Measurements from ENCODE around the gene ATP6V1D.
"Not testable (repeated sequence)": the region's sequence is repeated elsewhere in the genome, so short reads cannot be mapped to it uniquely, and the experiment has no call there.

The ATP6V1D gene

GRCh38 chr14:67365476-67365875 is 5.9 kb upstream of the ATP6V1D start:
- Histone ChIP-seq H3K36me3 (ENCODE audit: control insufficient read depth, low read depth, low read length) (peaks cover 63% of the 10 kb centered on the region), H3K9me3 (ENCODE audit: control insufficient read depth, low read depth, low read length) (no peaks in the 10 kb centered on the region), H3K27me3 (ENCODE audit: control insufficient read depth, insufficient read depth, low read length) (no peaks in the 10 kb centered on the region), H3K4me1 (ENCODE audit: control insufficient read depth, low read depth, low read length) (peaks cover 6% of the 10 kb centered on the region), H3K9ac (ENCODE audit: low read length) (no peak overlapping the region), H3K4me3 (ENCODE audit: low read length) (no peak overlapping the region), H3K27ac (ENCODE audit: low read length) (no peak overlapping the region)

DNA sequence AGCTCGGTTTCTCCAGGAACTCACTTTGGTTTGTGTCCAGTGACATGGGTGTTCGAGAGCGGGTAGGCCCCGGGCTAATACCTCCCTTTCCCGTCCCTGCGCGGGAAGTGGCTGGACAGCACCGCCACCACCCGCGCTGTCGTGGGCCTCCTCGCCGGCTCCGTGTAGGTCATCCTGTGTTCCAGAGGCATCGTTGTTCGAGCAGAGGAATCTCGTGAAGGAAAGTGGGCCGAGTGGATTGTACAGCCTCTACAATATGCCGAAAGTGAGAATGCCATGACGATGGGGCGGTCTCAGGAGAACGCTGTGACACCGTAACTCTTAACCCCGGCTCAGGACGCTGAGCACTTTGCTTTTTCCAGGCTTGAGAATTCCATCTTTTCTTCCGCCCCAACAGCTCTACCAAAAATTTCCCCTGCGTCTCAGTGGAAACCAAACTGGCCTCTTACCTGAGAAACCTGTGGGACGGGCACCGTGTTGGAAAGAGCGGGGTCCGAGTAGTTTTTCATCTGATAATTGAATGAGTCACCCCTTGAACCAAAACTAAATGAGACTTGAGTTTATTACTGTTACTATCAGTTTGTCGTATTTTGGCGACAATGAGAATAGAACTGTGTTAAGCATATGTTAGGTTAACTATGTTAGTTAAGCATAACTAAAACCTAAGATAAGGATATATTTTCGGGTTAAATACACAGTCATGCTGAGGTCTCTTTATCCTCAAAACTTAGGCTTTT is 1.0 kb upstream of the ATP6V1D start:
- Histone ChIP-seq H3K27me3 (ENCODE audit: control insufficient read depth, insufficient read depth, low read length) (no peaks in the 10 kb centered on the region), H3K4me1 (ENCODE audit: control insufficient read depth, low read depth, low read length) (peaks cover 14% of the 10 kb centered on the region), H3K9me3 (ENCODE audit: control insufficient read depth, low read depth, low read length) (no peaks in the 10 kb centered on the region), H3K4me3 (ENCODE audit: low read length) (peak overlapping the region; percentile 92), H3K27ac (ENCODE audit: low read length) (peak overlapping the region; percentile 100), H3K9ac (ENCODE audit: low read length) (peak overlapping the region; percentile 94), H3K36me3 (ENCODE audit: control insufficient read depth, low read depth, low read length) (peaks cover 24% of the 10 kb centered on the region)

GRCh38 chr14:67358924-67359774 is 455 bp downstream of the ATP6V1D start:
- Histone ChIP-seq H3K27ac (ENCODE audit: low read length) (peak overlapping the region; percentile 84), H3K9ac (ENCODE audit: low read length) (peak overlapping the region; percentile 94), H3K9me3 (ENCODE audit: control insufficient read depth, low read depth, low read length) (no peaks in the 10 kb centered on the region), H3K27me3 (ENCODE audit: control insufficient read depth, insufficient read depth, low read length) (no peaks in the 10 kb centered on the region), H3K4me3 (ENCODE audit: low read length) (peak overlapping the region; percentile 92), H3K36me3 (ENCODE audit: control insufficient read depth, low read depth, low read length) (peaks cover 12% of the 10 kb centered on the region), H3K4me1 (ENCODE audit: control insufficient read depth, low read depth, low read length) (peaks cover 14% of the 10 kb centered on the region)

GRCh38 chr14:67357969-67358354 is 1.6 kb downstream of the ATP6V1D start:
- Histone ChIP-seq H3K9ac (ENCODE audit: low read length) (peak overlapping the region; percentile 94), H3K4me3 (ENCODE audit: low read length) (peak overlapping the region; percentile 92), H3K27me3 (ENCODE audit: control insufficient read depth, insufficient read depth, low read length) (no peaks in the 10 kb centered on the region), H3K27ac (ENCODE audit: low read length) (no peak overlapping the region), H3K36me3 (ENCODE audit: control insufficient read depth, low read depth, low read length) (peaks cover 7% of the 10 kb centered on the region), H3K9me3 (ENCODE audit: control insufficient read depth, low read depth, low read length) (no peaks in the 10 kb centered on the region), H3K4me1 (ENCODE audit: control insufficient read depth, low read depth, low read length) (peaks cover 14% of the 10 kb centered on the region)

GRCh38 chr14:67357186-67357968 is 2.2 kb downstream of the ATP6V1D start:
- Histone ChIP-seq H3K9ac (ENCODE audit: low read length) (peak overlapping the region; percentile 94), H3K4me1 (ENCODE audit: control insufficient read depth, low read depth, low read length) (peaks cover 14% of the 10 kb centered on the region), H3K27me3 (ENCODE audit: control insufficient read depth, insufficient read depth, low read length) (no peaks in the 10 kb centered on the region), H3K9me3 (ENCODE audit: control insufficient read depth, low read depth, low read length) (no peaks in the 10 kb centered on the region), H3K27ac (ENCODE audit: low read length) (no peak overlapping the region), H3K36me3 (ENCODE audit: control insufficient read depth, low read depth, low read length) (peaks cover 1% of the 10 kb centered on the region), H3K4me3 (ENCODE audit: low read length) (no peak overlapping the region)

- peaks cover 42% of the 10 kb centered on the region for H3K36me3 ChIP-seq (ENCODE audit: control insufficient read depth, low read depth, low read length)
- H3K9me3 ChIP-seq (ENCODE audit: control insufficient read depth, low read depth, low read length): no peaks in the 10 kb centered on the region
- no peaks in the 10 kb centered on the region for H3K27me3 ChIP-seq (ENCODE audit: control insufficient read depth, insufficient read depth, low read length)
- no peak overlapping the region for H3K4me3 ChIP-seq (ENCODE audit: low read length)
- no peak overlapping the region for H3K9ac ChIP-seq (ENCODE audit: low read length)
- no peaks in the 10 kb centered on the region for H3K4me1 ChIP-seq (ENCODE audit: control insufficient read depth, low read depth, low read length)
- no peak overlapping the region for H3K27ac ChIP-seq (ENCODE audit: low read length)
Observed at GRCh38 chr14:67352055-67352454, 7.5 kb downstream of the ATP6V1D start.

GRCh38 chr14:67345583-67345982 is 14.0 kb downstream of the ATP6V1D start:
- Histone ChIP-seq H3K27ac (ENCODE audit: low read length) (no peak overlapping the region), H3K4me1 (ENCODE audit: control insufficient read depth, low read depth, low read length) (no peaks in the 10 kb centered on the region), H3K27me3 (ENCODE audit: control insufficient read depth, insufficient read depth, low read length) (no peaks in the 10 kb centered on the region), H3K9me3 (ENCODE audit: control insufficient read depth, low read depth, low read length) (no peaks in the 10 kb centered on the region), H3K9ac (ENCODE audit: low read length) (no peak overlapping the region), H3K36me3 (ENCODE audit: control insufficient read depth, low read depth, low read length) (peaks cover 61% of the 10 kb centered on the region), H3K4me3 (ENCODE audit: low read length) (no peak overlapping the region)

GRCh38 chr14:67343601-67344230 is 15.9 kb downstream of the ATP6V1D start:
- H3K4me3 ChIP-seq (ENCODE audit: low read length): no peak overlapping the region

GRCh38 chr14:67341231-67341630 is 18.4 kb downstream of the ATP6V1D start:
- H3K9me3 ChIP-seq (ENCODE audit: control insufficient read depth, low read depth, low read length): not testable (repeated sequence)

More at GRCh38 chr14:67343601-67344230, 15.9 kb downstream of the ATP6V1D start:
- H3K9me3 ChIP-seq (ENCODE audit: control insufficient read depth, low read depth, low read length): no peaks in the 10 kb centered on the region
- H3K36me3 ChIP-seq (ENCODE audit: control insufficient read depth, low read depth, low read length): peaks cover 57% of the 10 kb centered on the region
- H3K27ac ChIP-seq (ENCODE audit: low read length): no peak overlapping the region
- H3K4me1 ChIP-seq (ENCODE audit: control insufficient read depth, low read depth, low read length): no peaks in the 10 kb centered on the region
- no peaks in the 10 kb centered on the region for H3K27me3 ChIP-seq (ENCODE audit: control insufficient read depth, insufficient read depth, low read length)
- H3K9ac ChIP-seq (ENCODE audit: low read length): no peak overlapping the region

GRCh38 chr14:67335781-67336180 is 23.8 kb downstream of the ATP6V1D start:
- Histone ChIP-seq H3K4me3 (ENCODE audit: low read length) (no peak overlapping the region), H3K36me3 (ENCODE audit: control insufficient read depth, low read depth, low read length) (peaks cover 74% of the 10 kb centered on the region), H3K4me1 (ENCODE audit: control insufficient read depth, low read depth, low read length) (no peaks in the 10 kb centered on the region), H3K27me3 (ENCODE audit: control insufficient read depth, insufficient read depth, low read length) (no peaks in the 10 kb centered on the region), H3K9me3 (ENCODE audit: control insufficient read depth, low read depth, low read length) (no peaks in the 10 kb centered on the region), H3K9ac (ENCODE audit: low read length) (no peak overlapping the region), H3K27ac (ENCODE audit: low read length) (no peak overlapping the region)

More at GRCh38 chr14:67341231-67341630, 18.4 kb downstream of the ATP6V1D start:
- H3K27ac ChIP-seq (ENCODE audit: low read length); H3K27me3 ChIP-seq (ENCODE audit: control insufficient read depth, insufficient read depth, low read length); H3K9ac ChIP-seq (ENCODE audit: low read length); H3K4me1 ChIP-seq (ENCODE audit: control insufficient read depth, low read depth, low read length); H3K4me3 ChIP-seq (ENCODE audit: low read length): not testable (repeated sequence)
- H3K36me3 ChIP-seq (ENCODE audit: control insufficient read depth, low read depth, low read length): peaks cover 64% of the 10 kb centered on the region

- no peaks in the 10 kb centered on the region for H3K27me3 ChIP-seq (ENCODE audit: control insufficient read depth, insufficient read depth, low read length)
- no peak overlapping the region for H3K9ac ChIP-seq (ENCODE audit: low read length)
- H3K27ac ChIP-seq (ENCODE audit: low read length): no peak overlapping the region
- no peaks in the 10 kb centered on the region for H3K4me1 ChIP-seq (ENCODE audit: control insufficient read depth, low read depth, low read length)
- no peak overlapping the region for H3K4me3 ChIP-seq (ENCODE audit: low read length)
- H3K9me3 ChIP-seq (ENCODE audit: control insufficient read depth, low read depth, low read length): no peaks in the 10 kb centered on the region
- H3K36me3 ChIP-seq (ENCODE audit: control insufficient read depth, low read depth, low read length): peaks cover 49% of the 10 kb centered on the region
Observed at GRCh38 chr14:67332468-67332867, 27.1 kb downstream of the ATP6V1D start.

Measured in iPS-18a (cell line).